DND-41 (cell line): ENCODE data around the gene MLYCD.

Experiments used
- ATAC-seq: fragments of 200-7000 bp; cut with Tn5 transposase; 3 replicates; pipeline ENCODE4 v1.9.1; 2021; ENCODE audit warnings: low read depth; ENCODE audit not compliant: insufficient read depth
- DNase-seq: peaks from one replicate; pipeline ENCODE4 v3.0.0-alpha.2; 2020
- H2AFZ ChIP-seq: 2 replicates; pipeline ENCODE4 v1.6.0; 2012; ENCODE audit warnings: low read depth, low read length
- H3K27ac ChIP-seq: 2 replicates; pipeline ENCODE4 v1.5.1; 2012; ENCODE audit warnings: low read length, inconsistent platforms
- H3K27me3 ChIP-seq: fragments of 200-600 bp; sonication (generic); 2 replicates; pipeline ENCODE4 v1.6.0; 2012; ENCODE audit warnings: low read length, mild to moderate bottlenecking, inconsistent platforms; ENCODE audit not compliant: insufficient read depth, poor library complexity
- H3K36me3 ChIP-seq: 2 replicates; pipeline ENCODE4 v1.5.1; 2012; ENCODE audit warnings: low read length, inconsistent platforms; ENCODE audit not compliant: insufficient read depth
- H3K4me1 ChIP-seq: 2 replicates; pipeline ENCODE4 v1.5.1; 2012; ENCODE audit warnings: mild to moderate bottlenecking, low read length; ENCODE audit not compliant: insufficient read depth
- H3K4me2 ChIP-seq: 2 replicates; pipeline ENCODE4 v1.6.0; 2012; ENCODE audit warnings: mild to moderate bottlenecking, moderate library complexity, low read length, inconsistent platforms; ENCODE audit not compliant: insufficient read depth
- H3K4me3 ChIP-seq, 2 experiments: fragments of 200-600 bp in 1 of 2; shearing (Covaris generic) in 1 of 2; 2 replicates each; pipeline ENCODE4 v1.5.1; 2012 to 2016; ENCODE audit warnings: inconsistent platforms in 2 of 2, low read length in 2 of 2, mild to moderate bottlenecking in 2 of 2, low read depth in 1 of 2, moderate library complexity in 1 of 2
- H3K79me2 ChIP-seq: 2 replicates; pipeline ENCODE4 v1.6.0; 2012; ENCODE audit warnings: low read length, inconsistent platforms; ENCODE audit not compliant: insufficient read depth
- H3K9ac ChIP-seq: 2 replicates; pipeline ENCODE4 v1.6.0; 2012; ENCODE audit warnings: low read depth, mild to moderate bottlenecking, inconsistent platforms, low read length, moderate library complexity
- H3K9me3 ChIP-seq: 2 replicates; pipeline ENCODE4 v1.5.1; 2012; ENCODE audit warnings: low read length, moderate library complexity, mild to moderate bottlenecking, inconsistent platforms; ENCODE audit not compliant: insufficient read depth, severe bottlenecking
- H4K20me1 ChIP-seq: 2 replicates; pipeline ENCODE4 v1.6.0; 2012; ENCODE audit warnings: low read length; ENCODE audit not compliant: insufficient read depth
- CTCF ChIP-seq: IDR thresholded peaks from 2 replicates; pipeline ENCODE4 v1.5.1; 2012; ENCODE audit warnings: borderline replicate concordance, low read length, moderate library complexity, mild to moderate bottlenecking; ENCODE audit not compliant: poor library complexity, severe bottlenecking; ENCODE audit errors: extremely low read depth
- EZH2 ChIP-seq: IDR thresholded peaks from 3 replicates; pipeline ENCODE4 v1.6.1; 2012; ENCODE audit warnings: borderline replicate concordance, low read depth, mild to moderate bottlenecking, moderate library complexity, low read length, inconsistent platforms; ENCODE audit not compliant: severe bottlenecking

Gene MLYCD

GRCh38 chr16:83946781-83947566 is 48.1 kb downstream of the MLYCD start:
- no peak overlapping the region for H3K4me3 ChIP-seq
- no peak overlapping the region for H3K9ac ChIP-seq
- TF ChIP-seq EZH2 = no peak
- TF ChIP-seq CTCF = no peak
- H3K36me3 ChIP-seq = no peaks in the 10 kb centered on the region
- no peak overlapping the region for H2AFZ ChIP-seq
- no peaks in the 10 kb centered on the region for H3K4me1 ChIP-seq
- no peaks in the 10 kb centered on the region for H3K9me3 ChIP-seq
- H3K27me3 ChIP-seq = no peaks in the 10 kb centered on the region
- H3K4me2 ChIP-seq = no peak overlapping the region
- no peaks in the 10 kb centered on the region for H4K20me1 ChIP-seq
- no peak overlapping the region for H3K27ac ChIP-seq
- ATAC-seq (no peak), DNase-seq (no peak)
- H3K79me2 ChIP-seq = no peaks in the 10 kb centered on the region

- TF ChIP-seq CTCF (no peak), EZH2 (no peak)
- H3K27me3 ChIP-seq = no peaks in the 10 kb centered on the region
- no peak for ATAC-seq
Observed at GRCh38 chr16:83947642-83948234, 48.8 kb downstream of the MLYCD start.

GRCh38 chr16:83948914-83949723 is 50.2 kb downstream of the MLYCD start:
- no peak for DNase-seq
- H3K79me2 ChIP-seq = no peaks in the 10 kb centered on the region
- TF ChIP-seq CTCF (no peak), EZH2 (no peak)
- H3K4me2 ChIP-seq = no peak overlapping the region
- H3K4me1 ChIP-seq = peaks cover 11% of the 10 kb centered on the region
- no peaks in the 10 kb centered on the region for H3K36me3 ChIP-seq
- no peaks in the 10 kb centered on the region for H3K9me3 ChIP-seq
- H3K27ac ChIP-seq = no peak overlapping the region
- H2AFZ ChIP-seq = no peak overlapping the region
- ATAC-seq = no peak
- no peaks in the 10 kb centered on the region for H4K20me1 ChIP-seq
- H3K9ac ChIP-seq = no peak overlapping the region
- peaks cover 7% of the 10 kb centered on the region for H3K27me3 ChIP-seq
- no peak overlapping the region for H3K4me3 ChIP-seq

More at GRCh38 chr16:83947642-83948234, 48.8 kb downstream of the MLYCD start:
- Histone ChIP-seq H3K79me2 (no peaks in the 10 kb centered on the region), H3K36me3 (no peaks in the 10 kb centered on the region), H3K27ac (no peak overlapping the region), H3K4me2 (no peak overlapping the region), H3K4me1 (peaks cover 3% of the 10 kb centered on the region), H4K20me1 (no peaks in the 10 kb centered on the region), H3K9ac (no peak overlapping the region), H3K4me3 (no peak overlapping the region), H3K9me3 (no peaks in the 10 kb centered on the region), H2AFZ (no peak overlapping the region)
- DNase-seq = no peak
